GM12865 (cell line): Measurements from ENCODE around the gene MYO18A.

Experiments
- DNase-seq: peaks from one replicate; pipeline ENCODE4 v3.0.0; 2010; ENCODE audit warnings: low read depth
- H3K4me3 ChIP-seq: 2 replicates; pipeline ENCODE4 v1.5.1; 2011; ENCODE audit warnings: mild to moderate bottlenecking, low read depth, low read length, control low read depth
- CTCF ChIP-seq: IDR thresholded peaks from 2 replicates; pipeline ENCODE4 v1.5.1; 2011; ENCODE audit warnings: low read length, control low read depth, low read depth, inconsistent platforms; ENCODE audit not compliant: insufficient read depth; ENCODE audit errors: missing control alignments

Gene MYO18A

DNA sequence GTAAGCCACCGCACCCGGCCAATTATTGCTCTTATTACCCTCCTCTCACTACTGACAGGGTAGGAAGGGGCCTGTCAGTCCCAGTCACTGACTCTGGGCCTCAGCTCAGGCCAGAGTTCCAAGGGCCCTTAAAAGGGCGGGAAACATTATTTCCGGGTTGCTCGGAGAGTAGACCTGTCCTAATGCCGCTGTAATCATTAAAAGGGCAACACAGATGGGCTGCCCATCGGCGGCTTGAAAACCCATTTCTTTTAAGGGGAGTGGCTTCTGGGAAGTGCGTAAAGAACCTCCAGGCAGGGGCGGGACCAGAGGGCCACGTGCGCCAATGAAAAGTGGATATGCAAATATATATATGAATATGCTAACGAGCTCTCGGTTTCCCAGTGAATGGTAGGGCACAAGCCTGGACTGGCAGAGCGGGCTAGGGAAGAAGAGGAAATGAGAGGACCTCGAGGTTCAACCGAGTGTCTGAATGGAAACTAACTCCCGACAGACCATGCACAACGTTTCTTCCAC, 110.6 kb downstream of the MYO18A start:
- DNase-seq, result no peak
- no peak overlapping the region for H3K4me3 ChIP-seq
- TF ChIP-seq CTCF, result no peak

DNA sequence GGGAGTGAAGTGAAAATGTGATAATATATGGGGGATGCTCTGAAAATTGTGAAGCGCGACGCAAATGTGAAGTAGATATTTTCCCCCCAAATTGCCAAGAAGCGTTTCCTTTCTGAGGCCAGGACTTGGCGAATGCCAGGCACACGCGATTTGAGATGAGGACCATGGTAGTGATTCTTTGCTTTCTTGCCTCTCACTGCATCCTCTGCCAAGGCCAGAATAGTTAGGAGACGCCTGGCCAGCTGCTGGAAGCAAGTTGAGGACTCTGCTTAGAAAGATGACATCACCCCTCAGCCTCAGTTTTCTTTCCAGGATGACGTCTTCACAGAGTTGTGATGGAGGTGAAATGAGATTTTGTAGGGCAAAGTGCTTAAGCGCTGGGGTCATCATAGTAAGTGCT, 111.4 kb downstream of the MYO18A start:
- DNase-seq, result no peak

GRCh38 chr17:29066606-29067005, 113.6 kb downstream of the MYO18A start:
- TF ChIP-seq CTCF, result no peak
- DNase-seq, result no peak
- no peak overlapping the region for H3K4me3 ChIP-seq

More for the DNA sequence above, 111.4 kb downstream of the MYO18A start:
- no peak overlapping the region for H3K4me3 ChIP-seq
- no peak for TF ChIP-seq CTCF

GRCh38 chr17:29066047-29066446, 114.2 kb downstream of the MYO18A start:
- no peak for DNase-seq
- TF ChIP-seq CTCF, result no peak
- H3K4me3 ChIP-seq, result no peak overlapping the region

GRCh38 chr17:29063992-29064391, 116.2 kb downstream of the MYO18A start:
- DNase-seq, result no peak
- no peak overlapping the region for H3K4me3 ChIP-seq
- TF ChIP-seq CTCF, result no peak

DNA sequence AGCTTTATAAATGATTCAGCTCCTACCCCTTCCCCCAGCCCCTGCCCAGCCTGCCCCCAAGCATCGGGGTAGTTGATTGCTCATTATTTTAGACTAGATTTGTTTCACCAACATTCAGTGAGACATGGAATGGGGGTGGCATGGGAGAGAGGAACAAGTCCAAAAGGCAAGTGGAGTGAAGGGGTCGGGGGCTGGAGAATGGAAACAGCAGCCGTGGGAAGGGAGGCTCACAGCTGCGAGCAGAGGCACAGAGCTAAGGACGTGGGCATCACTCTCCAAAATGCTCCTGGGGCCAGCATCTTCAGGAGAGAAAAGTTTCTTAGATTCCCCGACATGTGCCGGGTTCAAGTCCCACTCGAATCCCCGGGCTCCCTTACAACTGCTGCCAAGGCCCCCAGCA, 118.0 kb downstream of the MYO18A start:
- DNase-seq, result no peak
- no peak overlapping the region for H3K4me3 ChIP-seq
- TF ChIP-seq CTCF, result no peak

- no peak for DNase-seq
- TF ChIP-seq CTCF, result no peak
- H3K4me3 ChIP-seq, result no peak overlapping the region
These were observed 119.2 kb downstream of the MYO18A start for GRCh38 chr17:29061036-29061435.
